ENCODE data around the gene SMCO4.

DNA sequence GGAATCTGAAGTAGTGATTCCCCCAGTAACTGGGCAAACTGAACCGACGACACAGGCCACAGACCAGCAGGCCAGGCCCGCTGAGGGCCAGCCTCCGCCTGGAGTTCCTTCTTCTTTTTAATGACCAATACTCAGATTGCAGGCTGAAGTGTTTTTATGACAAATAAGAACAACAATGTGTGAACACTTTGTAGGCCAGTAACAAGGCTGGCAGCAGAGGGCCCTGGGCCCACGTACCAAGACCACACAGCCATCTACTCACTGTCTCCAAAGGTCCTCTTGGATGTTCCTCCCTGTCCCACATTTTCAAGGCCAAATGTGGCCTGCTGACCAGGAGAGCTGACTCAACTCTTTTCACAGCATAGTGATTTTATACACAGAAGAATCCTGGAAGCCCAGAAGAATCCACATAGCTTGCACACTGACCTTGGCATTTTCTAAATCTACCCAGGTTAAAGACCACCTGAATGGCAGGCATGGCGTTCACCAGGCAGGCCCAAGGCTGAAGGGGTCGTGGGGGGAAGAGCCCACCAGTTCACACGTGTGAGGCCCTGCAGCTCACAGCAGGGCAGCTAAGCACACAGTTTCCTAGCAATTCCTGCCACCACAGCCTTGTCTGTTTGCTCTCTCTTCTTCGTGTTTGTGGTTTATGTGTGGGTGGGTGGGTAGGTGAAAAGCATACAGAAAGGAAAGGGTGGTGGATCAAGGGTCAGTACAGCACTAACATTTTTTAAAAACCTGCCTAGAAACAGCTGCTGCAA, 13.3 kb downstream of the SMCO4 start:
- TF ChIP-seq, protein P1, sequence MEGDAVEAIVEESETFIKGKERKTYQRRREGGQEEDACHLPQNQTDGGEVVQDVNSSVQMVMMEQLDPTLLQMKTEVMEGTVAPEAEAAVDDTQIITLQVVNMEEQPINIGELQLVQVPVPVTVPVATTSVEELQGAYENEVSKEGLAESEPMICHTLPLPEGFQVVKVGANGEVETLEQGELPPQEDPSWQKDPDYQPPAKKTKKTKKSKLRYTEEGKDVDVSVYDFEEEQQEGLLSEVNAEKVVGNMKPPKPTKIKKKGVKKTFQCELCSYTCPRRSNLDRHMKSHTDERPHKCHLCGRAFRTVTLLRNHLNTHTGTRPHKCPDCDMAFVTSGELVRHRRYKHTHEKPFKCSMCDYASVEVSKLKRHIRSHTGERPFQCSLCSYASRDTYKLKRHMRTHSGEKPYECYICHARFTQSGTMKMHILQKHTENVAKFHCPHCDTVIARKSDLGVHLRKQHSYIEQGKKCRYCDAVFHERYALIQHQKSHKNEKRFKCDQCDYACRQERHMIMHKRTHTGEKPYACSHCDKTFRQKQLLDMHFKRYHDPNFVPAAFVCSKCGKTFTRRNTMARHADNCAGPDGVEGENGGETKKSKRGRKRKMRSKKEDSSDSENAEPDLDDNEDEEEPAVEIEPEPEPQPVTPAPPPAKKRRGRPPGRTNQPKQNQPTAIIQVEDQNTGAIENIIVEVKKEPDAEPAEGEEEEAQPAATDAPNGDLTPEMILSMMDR (IDR thresholded peaks at IDR 0.05; ENCODE audit: insufficient read depth, low read depth, low read length): no peak
- TF ChIP-seq EZH2 (IDR thresholded peaks at IDR 0.05; ENCODE audit: insufficient read depth, low read length): no peak
